IMR-90 (cell line): ENCODE results near the gene DPF3. TPM values are rescaled to one million over a fixed set of nuclear protein-coding genes. Genes with fewer than 3 reads are reported as not detected.

Experiments used
- ATAC-seq: fragments of 200-7000 bp; cut with Tn5 transposase; 2 replicates; pipeline ENCODE4 v1.9.1; 2020; ENCODE audit warnings: low read depth, mild to moderate bottlenecking, moderate library complexity
- BruUV-seq: library from RNA; stranded (reverse); fragments of 400-500 nt; replicated peaks from 2 replicates; lab custom pipeline; 2021; lab: Mats Ljungman, UMichigan
- CTCF ChIA-PET: fragments of 300-600 bp; formaldehyde crosslinking; extraction: SDS; loops from one replicate; lab custom pipeline; 2021; ENCODE audit warnings: antibody characterized with exemption; lab: Yijun Ruan, JAX
- POLR2A ChIA-PET: fragments of 300-600 bp; sonication (Branson Sonifier 250); formaldehyde crosslinking; loops from one replicate; lab custom pipeline; 2022; ENCODE audit warnings: antibody characterized with exemption; ENCODE audit not compliant: unreplicated experiment; lab: Charles Lee
- DNase-seq: peaks from one replicate; pipeline ENCODE4 v3.0.0; 2013
- H2AFZ ChIP-seq: replicated peaks from 2 replicates; pipeline ENCODE3; 2013; ENCODE audit warnings: low read length, mild to moderate bottlenecking; ENCODE audit not compliant: poor library complexity
- H2AK5ac ChIP-seq: 2 replicates; pipeline ENCODE4 v1.6.1; 2013; ENCODE audit warnings: low read depth, low read length, inconsistent platforms
- H2AK9ac ChIP-seq: replicated peaks from 2 replicates; pipeline ENCODE3; 2013; ENCODE audit warnings: mild to moderate bottlenecking, low read depth, low read length, moderate library complexity; ENCODE audit not compliant: poor library complexity
- H2BK120ac ChIP-seq: 2 replicates; pipeline ENCODE4 v1.6.1; 2013; ENCODE audit warnings: low read depth, low read length, inconsistent platforms
- H2BK15ac ChIP-seq: 3 replicates; pipeline ENCODE4 v1.6.1; 2013; ENCODE audit warnings: low read depth, low read length, inconsistent platforms
- H2BK20ac ChIP-seq: 2 replicates; pipeline ENCODE4 v1.6.1; 2013; ENCODE audit warnings: low read depth, mild to moderate bottlenecking, inconsistent platforms, low read length, moderate library complexity
- H2BK5ac ChIP-seq: 2 replicates; pipeline ENCODE4 v1.6.1; 2013; ENCODE audit warnings: mild to moderate bottlenecking, low read depth, low read length, inconsistent platforms; ENCODE audit not compliant: poor library complexity, severe bottlenecking
- H3K14ac ChIP-seq: replicated peaks from 2 replicates; pipeline ENCODE4 v1.6.1; 2013; ENCODE audit warnings: low read depth, low read length, inconsistent platforms
- H3K18ac ChIP-seq: 2 replicates; pipeline ENCODE4 v1.6.1; 2013; ENCODE audit warnings: low read depth, low read length, control low read depth
- H3K23ac ChIP-seq: 2 replicates; pipeline ENCODE4 v1.6.1; 2013; ENCODE audit warnings: low read depth, low read length, inconsistent platforms
- H3K27ac ChIP-seq: 2 replicates; pipeline ENCODE4 v1.5.1; 2013; ENCODE audit warnings: mild to moderate bottlenecking, control low read depth, low read length; ENCODE audit not compliant: insufficient read depth
- H3K27me3 ChIP-seq: 2 replicates; pipeline ENCODE4 v1.6.1; 2013; ENCODE audit warnings: low read length; ENCODE audit not compliant: control insufficient read depth, insufficient read depth
- H3K36me3 ChIP-seq: 2 replicates; pipeline ENCODE4 v1.6.1; 2013; ENCODE audit warnings: low read length, mixed read lengths; ENCODE audit not compliant: control insufficient read depth, insufficient read depth
- H3K4ac ChIP-seq: 2 replicates; pipeline ENCODE4 v1.6.1; 2013; ENCODE audit warnings: low read depth, low read length, inconsistent platforms
- H3K4me1 ChIP-seq: 2 replicates; pipeline ENCODE4 v1.6.1; 2013; ENCODE audit warnings: low read length, mixed read lengths; ENCODE audit not compliant: control insufficient read depth, insufficient read depth
- H3K4me2 ChIP-seq: 2 replicates; pipeline ENCODE4 v1.6.1; 2013; ENCODE audit warnings: low read depth, mild to moderate bottlenecking, control low read depth, low read length, moderate library complexity
- H3K4me3 ChIP-seq: 2 replicates; pipeline ENCODE4 v1.5.1; 2013; ENCODE audit warnings: low read depth, mild to moderate bottlenecking, control low read depth, low read length, moderate library complexity; ENCODE audit not compliant: insufficient read depth
- H3K56ac ChIP-seq: 2 replicates; pipeline ENCODE4 v1.6.1; 2013; ENCODE audit warnings: low read length, inconsistent platforms; ENCODE audit not compliant: insufficient read depth; ENCODE audit errors: extremely low read depth
- H3K79me1 ChIP-seq, 2 experiments: 2 replicates each; pipeline ENCODE4 v1.6.1; 2013; ENCODE audit warnings: low read length in 2 of 2, inconsistent platforms in 1 of 2, low read depth in 1 of 2
- H3K9ac ChIP-seq: 2 replicates; pipeline ENCODE4 v1.6.1; 2013; ENCODE audit warnings: low read depth, low read length, control low read depth
- H3K9me1 ChIP-seq: 2 replicates; pipeline ENCODE4 v1.6.1; 2013; ENCODE audit warnings: low read length, inconsistent platforms; ENCODE audit not compliant: insufficient read depth
- H3K9me3 ChIP-seq: 2 replicates; pipeline ENCODE4 v1.6.1; 2013; ENCODE audit warnings: low read length; ENCODE audit not compliant: control insufficient read depth, insufficient read depth
- H4K20me1 ChIP-seq: 2 replicates; pipeline ENCODE4 v1.6.1; 2013; ENCODE audit warnings: low read length, inconsistent platforms; ENCODE audit not compliant: insufficient read depth
- H4K5ac ChIP-seq: 2 replicates; pipeline ENCODE4 v1.6.1; 2013; ENCODE audit warnings: mild to moderate bottlenecking, low read depth, low read length, control low read depth
- H4K8ac ChIP-seq, 2 experiments: 2 replicates each; pipeline ENCODE4 v1.6.1; 2013; ENCODE audit warnings: low read depth in 2 of 2, low read length in 2 of 2, control low read depth in 1 of 2, inconsistent platforms in 1 of 2
- H4K91ac ChIP-seq: 2 replicates; pipeline ENCODE4 v1.6.1; 2013; ENCODE audit warnings: low read depth, low read length, inconsistent platforms; ENCODE audit not compliant: insufficient read depth
- CTCF ChIP-seq: conservative IDR thresholded peaks from 2 replicates; pipeline ENCODE4 v1.5.1; 2012; ENCODE audit warnings: mild to moderate bottlenecking, low read depth, low read length, improper control_type of control experiment
- MAZ ChIP-seq: IDR thresholded peaks from 2 replicates; pipeline ENCODE4 v1.6.1; 2012; ENCODE audit warnings: low read depth, mild to moderate bottlenecking, low read length, improper control_type of control experiment, moderate library complexity, borderline replicate concordance
- MXI1 ChIP-seq: IDR thresholded peaks from 2 replicates; pipeline ENCODE4 v1.6.1; 2012; ENCODE audit warnings: low read depth, mild to moderate bottlenecking, low read length, moderate library complexity, borderline replicate concordance
- USF2 ChIP-seq: fragments of 150-350 bp; IDR thresholded peaks from 2 replicates; pipeline ENCODE4 v1.6.1; 2017; ENCODE audit warnings: mild to moderate bottlenecking, antibody characterized with exemption, low read length, low read depth
- WGBS, 2 experiments: methylation state at CpG; one replicate each; pipeline versions ENCODE4 v1.1.5 to v1.1.7; 2013; ENCODE audit warnings: missing lambda C conversion rate in 2 of 2; ENCODE audit not compliant: insufficient read length in 1 of 2; ENCODE audit errors: extremely low coverage in 2 of 2; 5-methylcytosine and 5-hydroxymethylcytosine counted together
- dilution Hi-C: fragments of 300-500 bp; cut with HindIII; formaldehyde crosslinking; loops from one replicate; pipeline ENCODE4 v1.14.3; 2018; ENCODE audit warnings: low sequenced_read_pairs; ENCODE audit not compliant: unreplicated experiment
- in situ Hi-C: fragments of 300-500 bp; cut with MboI; formaldehyde crosslinking; loops from 3 replicates; pipeline ENCODE4 v1.14.3; 2019; ENCODE audit warnings: low sequenced_read_pairs, inconsistent platforms, mixed read lengths
- intact Hi-C: fragments of 100-400 bp; cut with micrococcal nuclease; formaldehyde crosslinking; loops from 2 replicates; pipeline ENCODE4 v1.10.0; 2022
- polyA plus RNA-seq, 3 experiments: library from polyadenylated mRNA; depleted of rRNA; stranded (reverse); fragments of >200 nt; gene quantifications; 2 replicates each; pipeline ENCODE4 v1.2.3, GENCODE V29; 2012; ENCODE audit warnings: low replicate concordance in 1 of 3
- total RNA-seq: library from RNA; depleted of rRNA; stranded (reverse); fragments of >200 nt; gene quantifications from 2 replicates; pipeline ENCODE4 v1.2.3, GENCODE V29; 2012

Gene DPF3
- total and polyA plus RNA-seq, 2 of the 4 experiments (the other 2 are of a cell fraction), result 30.5 to 32.8 TPM

- Histone ChIP-seq H3K14ac (peak within 1 kb of the TSS; percentile 70; the same call in 1 of the 2 replicates), H4K20me1 (no peaks in the 10 kb centered on the region), H2AFZ (peak within 1 kb of the TSS; percentile 98), H3K36me3 (no peaks in the 10 kb centered on the region), H2BK20ac (peak within 1 kb of the TSS; percentile 22; the same call in 1 of the 2 replicates), H3K4me2 (peak within 1 kb of the TSS; percentile 97), H3K56ac (peak within 1 kb of the TSS; percentile 18; the same call in 1 of the 2 replicates), H2BK120ac (peak within 1 kb of the TSS; percentile 67), H3K9me3 (no peaks in the 10 kb centered on the region), H4K8ac (peak within 1 kb of the TSS; percentile 89 to 90), H2BK15ac (peak within 1 kb of the TSS; percentile 73; the same call in 2 of the 3 replicates), H3K27me3 (no peaks in the 10 kb centered on the region), H3K9ac (peak within 1 kb of the TSS; percentile 78), H3K18ac (peak within 1 kb of the TSS; percentile 44), H3K23ac (peak within 1 kb of the TSS; percentile 57), H2AK9ac (peak within 1 kb of the TSS; percentile 96), H4K5ac (peak within 1 kb of the TSS; percentile 46), H2BK5ac (peak within 1 kb of the TSS; percentile 22), H3K79me1 (peaks cover 6 to 16% of the 10 kb centered on the region in 2 experiments; a peak in 2 of 4 replicates), H3K4me1 (no peaks in the 10 kb centered on the region), H3K9me1 (no peaks in the 10 kb centered on the region; the same call in 1 of the 2 replicates), H3K4me3 (peak within 1 kb of the TSS; percentile 83), H3K4ac (peak within 1 kb of the TSS; percentile 71), H2AK5ac (peak within 1 kb of the TSS; percentile 31; the same call in 1 of the 2 replicates), H4K91ac (peak within 1 kb of the TSS; percentile 70), H3K27ac (peak within 1 kb of the TSS; percentile 66)
- no peak for TF ChIP-seq CTCF
- peak; percentile 51 for TF ChIP-seq MAZ
- peak; percentile 8; the same call in 1 of the 2 replicates for TF ChIP-seq USF2
- TF ChIP-seq MXI1, result peak; percentile 88
- dilution Hi-C loops (no loop called here), intact Hi-C loops (no loop called here), in situ Hi-C loops (no loop called here)
- POLR2A ChIA-PET, result no interaction called here
- WGBS, 2 experiments, result 1% methylated on average over 18 of the region's 59 CpGs; no CpG with 5 or more reads in 1 of the 2 experiments
- CTCF ChIA-PET, result no interaction called here
- BruUV-seq, result no TSS peak
- DNase-seq, result peak; percentile 98
- peak; percentile 99 for ATAC-seq
Observed at GRCh38 chr14:72926292-72927028, 32.6 kb upstream of the DPF3 start, which contains the start of gene DCAF4. TSS of gene DCAF4 (plus strand) at chr14:72926464. CDS start at chr14:72937979, 11,515 bp downstream.
